Nephron progenitor cell (in vitro differentiated cells): ENCODE measurements around the gene IPCEF1.
A peak's percentile ranks its signal among the peaks of the same experiment; 100 is the strongest.

Source experiments
- DNase-seq: peaks from one replicate; pipeline ENCODE4 v3.0.0; 2021
- H3K27ac Mint-ChIP-seq: 2 replicates; pipeline ENCODE4 v1.8.0; 2021; ENCODE audit warnings: mild to moderate bottlenecking, moderate library complexity, mixed read lengths
- H3K27me3 Mint-ChIP-seq: 2 replicates; pipeline ENCODE4 v1.8.0; 2021; ENCODE audit warnings: mild to moderate bottlenecking, low read depth, mixed read lengths; ENCODE audit not compliant: poor library complexity
- H3K36me3 Mint-ChIP-seq: 2 replicates; pipeline ENCODE4 v1.8.0; 2021; ENCODE audit warnings: low read depth, mixed read lengths
- H3K4me1 Mint-ChIP-seq: 2 replicates; pipeline ENCODE4 v1.8.0; 2021; ENCODE audit warnings: mixed read lengths
- H3K4me3 Mint-ChIP-seq: 2 replicates; pipeline ENCODE4 v1.8.0; 2021; ENCODE audit warnings: mild to moderate bottlenecking, moderate library complexity, mixed read lengths
- H3K9me3 Mint-ChIP-seq: 2 replicates; pipeline ENCODE4 v1.8.0; 2021; ENCODE audit warnings: mild to moderate bottlenecking, moderate library complexity, mixed read lengths
- CTCF ChIP-seq: fragments of 200-600 bp; sonication (generic); IDR thresholded peaks from 2 replicates; pipeline ENCODE4 v1.5.0; 2021; ENCODE audit warnings: antibody characterized with exemption

Gene IPCEF1

GRCh38 chr6:154238831-154239230 lies 117.8 kb downstream of the IPCEF1 start:
- no peak overlapping the region for H3K27ac Mint-ChIP-seq
- no peak for DNase-seq
- peaks cover 3% of the 10 kb centered on the region for H3K27me3 Mint-ChIP-seq
- no peak overlapping the region for H3K4me3 Mint-ChIP-seq
- no peak for TF ChIP-seq CTCF
- H3K36me3 Mint-ChIP-seq: no peaks in the 10 kb centered on the region
- no peaks in the 10 kb centered on the region for H3K9me3 Mint-ChIP-seq
- H3K4me1 Mint-ChIP-seq: peaks cover 40% of the 10 kb centered on the region

- no peaks in the 10 kb centered on the region for H3K9me3 Mint-ChIP-seq
- H3K36me3 Mint-ChIP-seq: no peaks in the 10 kb centered on the region
- peaks cover 3% of the 10 kb centered on the region for H3K27me3 Mint-ChIP-seq
- H3K27ac Mint-ChIP-seq: peak overlapping the region; percentile 30
- TF ChIP-seq CTCF: no peak
- H3K4me3 Mint-ChIP-seq: no peak overlapping the region
- DNase-seq: no peak
- peaks cover 40% of the 10 kb centered on the region for H3K4me1 Mint-ChIP-seq
Measured at GRCh38 chr6:154236646-154237301, 119.8 kb downstream of the IPCEF1 start.

- no peak for TF ChIP-seq CTCF
- DNase-seq: no peak
- Mint-ChIP-seq H3K27ac (peak overlapping the region; percentile 33), H3K4me3 (no peak overlapping the region), H3K9me3 (no peaks in the 10 kb centered on the region), H3K4me1 (peaks cover 46% of the 10 kb centered on the region), H3K36me3 (no peaks in the 10 kb centered on the region), H3K27me3 (no peaks in the 10 kb centered on the region)
Measured at GRCh38 chr6:154234019-154234772, 122.4 kb downstream of the IPCEF1 start.

GRCh38 chr6:154233383-154233782 lies 123.2 kb downstream of the IPCEF1 start:
- no peaks in the 10 kb centered on the region for H3K9me3 Mint-ChIP-seq
- H3K36me3 Mint-ChIP-seq: no peaks in the 10 kb centered on the region
- no peak overlapping the region for H3K27ac Mint-ChIP-seq
- H3K4me3 Mint-ChIP-seq: no peak overlapping the region
- no peak for TF ChIP-seq CTCF
- DNase-seq: no peak
- H3K27me3 Mint-ChIP-seq: no peaks in the 10 kb centered on the region
- H3K4me1 Mint-ChIP-seq: peaks cover 46% of the 10 kb centered on the region

- no peak for DNase-seq
- Mint-ChIP-seq H3K4me1 (peaks cover 44% of the 10 kb centered on the region), H3K4me3 (no peak overlapping the region), H3K9me3 (no peaks in the 10 kb centered on the region), H3K27ac (no peak overlapping the region), H3K36me3 (no peaks in the 10 kb centered on the region), H3K27me3 (no peaks in the 10 kb centered on the region)
- no peak for TF ChIP-seq CTCF
Measured at GRCh38 chr6:154232013-154232910, 124.3 kb downstream of the IPCEF1 start.
